BLaER1 (cell line): ENCODE data around the gene CDX1.
A peak's percentile ranks its signal among the peaks of the same experiment; 100 is the strongest.

Experiments used
- H3K27ac ChIP-seq: shearing (Covaris generic); formaldehyde crosslinking; 2 replicates; pipeline ENCODE4 v1.8.1; 2022
- H3K27me3 ChIP-seq: shearing (Covaris generic); formaldehyde crosslinking; 2 replicates; pipeline ENCODE4 v1.8.1; 2022
- H3K36me3 ChIP-seq: shearing (Covaris generic); formaldehyde crosslinking; 2 replicates; pipeline ENCODE4 v1.8.1; 2022
- H3K4me1 ChIP-seq: shearing (Covaris generic); formaldehyde crosslinking; 2 replicates; pipeline ENCODE4 v1.8.1; 2022
- H3K4me2 ChIP-seq: shearing (Covaris generic); formaldehyde crosslinking; 2 replicates; pipeline ENCODE4 v1.8.1; 2022
- H3K4me3 ChIP-seq: shearing (Covaris generic); formaldehyde crosslinking; 2 replicates; pipeline ENCODE4 v1.8.1; 2022
- H3K9ac ChIP-seq: shearing (Covaris generic); formaldehyde crosslinking; 2 replicates; pipeline ENCODE4 v1.8.1; 2022
- H3K9me3 ChIP-seq: shearing (Covaris generic); formaldehyde crosslinking; 2 replicates; pipeline ENCODE4 v1.8.1; 2022
- H4K20me1 ChIP-seq: shearing (Covaris generic); formaldehyde crosslinking; 2 replicates; pipeline ENCODE4 v1.8.1; 2022
- Cebpa-rat ChIP-seq: shearing (Covaris generic); IDR thresholded peaks from 2 replicates; pipeline ENCODE4 v1.8.1; 2022

CDX1 gene

DNA sequence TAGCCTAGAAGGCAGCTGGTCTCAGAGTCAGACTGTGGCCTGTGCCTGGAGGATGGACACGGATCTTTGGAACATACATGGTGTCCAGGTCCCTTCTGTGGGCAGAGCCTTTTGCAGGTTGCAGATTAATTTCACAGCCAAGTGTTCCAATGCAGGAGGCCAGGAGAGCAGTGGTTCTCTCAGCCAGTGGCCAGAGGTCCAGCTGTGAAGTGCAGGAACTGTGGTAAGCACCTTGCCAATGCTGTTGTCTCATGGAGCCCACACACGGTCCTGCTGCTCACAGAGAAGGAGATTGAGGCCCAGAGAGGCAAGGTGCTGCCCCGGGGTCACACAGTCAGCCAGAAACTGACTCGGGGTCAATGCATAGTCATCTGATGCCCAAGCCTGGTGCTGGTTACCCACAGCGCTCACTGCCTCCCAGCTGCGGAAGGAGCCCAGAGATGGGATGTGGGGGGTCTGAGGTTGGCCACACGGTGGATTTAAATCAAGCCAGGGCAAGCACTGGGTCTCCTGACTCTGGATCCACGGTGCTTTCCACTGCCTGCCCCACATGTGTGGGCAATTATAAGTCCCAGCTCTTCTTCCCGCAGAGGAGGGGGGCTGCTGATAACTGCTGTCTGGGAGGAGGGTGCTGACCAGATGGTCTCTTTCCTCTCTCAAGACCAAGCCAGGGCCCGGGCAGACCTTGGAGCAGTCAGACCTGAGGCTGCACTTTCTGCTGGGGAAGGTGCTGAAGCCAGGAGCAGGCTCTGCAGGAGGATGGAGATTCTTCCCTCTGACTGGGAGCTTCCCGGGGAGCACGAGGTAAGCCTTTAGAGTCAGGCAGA lies 13.7 kb upstream of the CDX1 start:
- Histone ChIP-seq H3K27ac (peak overlapping the region; percentile 93), H3K9ac (peak overlapping the region; percentile 91), H3K27me3 (no peaks in the 10 kb centered on the region), H3K4me2 (peak overlapping the region; percentile 100), H3K4me1 (peaks cover 83% of the 10 kb centered on the region), H3K4me3 (peak overlapping the region; percentile 86), H3K36me3 (peaks cover 50% of the 10 kb centered on the region), H4K20me1 (0 out of 2 replicates have a peak, but pooled peaks cover 5% of the 10 kb centered on the region), H3K9me3 (no peaks in the 10 kb centered on the region)
- TF ChIP-seq Cebpa-rat, result no peak

DNA sequence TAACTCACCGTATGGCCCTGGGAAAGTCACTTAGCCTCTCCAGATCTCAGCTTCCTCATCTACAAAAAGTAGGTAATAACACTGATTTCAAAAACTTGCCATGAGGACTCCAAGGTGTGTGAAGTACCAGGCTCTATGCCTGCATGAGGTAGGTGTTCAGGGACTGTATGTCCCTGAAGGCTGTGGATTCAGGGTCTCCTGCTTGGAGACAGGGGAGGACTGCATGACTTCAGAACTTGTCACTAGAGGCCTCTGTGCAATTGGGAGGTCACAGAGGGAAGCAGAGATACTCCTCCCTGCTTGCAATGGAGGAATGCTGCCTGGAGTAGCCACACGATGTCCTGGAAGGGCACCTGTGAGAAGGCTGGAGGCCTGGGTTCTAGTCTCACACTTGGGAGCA lies 13.1 kb upstream of the CDX1 start:
- H4K20me1 ChIP-seq, result 0 out of 2 replicates have a peak, but pooled peaks cover 5% of the 10 kb centered on the region
- H3K4me2 ChIP-seq, result peak overlapping the region; percentile 100
- H3K27ac ChIP-seq, result peak overlapping the region; percentile 93
- no peaks in the 10 kb centered on the region for H3K9me3 ChIP-seq
- H3K9ac ChIP-seq, result peak overlapping the region; percentile 91
- H3K4me3 ChIP-seq, result peak overlapping the region; percentile 86
- H3K27me3 ChIP-seq, result no peaks in the 10 kb centered on the region
- peaks cover 44% of the 10 kb centered on the region for H3K36me3 ChIP-seq
- no peak for TF ChIP-seq Cebpa-rat
- H3K4me1 ChIP-seq, result peaks cover 83% of the 10 kb centered on the region

DNA sequence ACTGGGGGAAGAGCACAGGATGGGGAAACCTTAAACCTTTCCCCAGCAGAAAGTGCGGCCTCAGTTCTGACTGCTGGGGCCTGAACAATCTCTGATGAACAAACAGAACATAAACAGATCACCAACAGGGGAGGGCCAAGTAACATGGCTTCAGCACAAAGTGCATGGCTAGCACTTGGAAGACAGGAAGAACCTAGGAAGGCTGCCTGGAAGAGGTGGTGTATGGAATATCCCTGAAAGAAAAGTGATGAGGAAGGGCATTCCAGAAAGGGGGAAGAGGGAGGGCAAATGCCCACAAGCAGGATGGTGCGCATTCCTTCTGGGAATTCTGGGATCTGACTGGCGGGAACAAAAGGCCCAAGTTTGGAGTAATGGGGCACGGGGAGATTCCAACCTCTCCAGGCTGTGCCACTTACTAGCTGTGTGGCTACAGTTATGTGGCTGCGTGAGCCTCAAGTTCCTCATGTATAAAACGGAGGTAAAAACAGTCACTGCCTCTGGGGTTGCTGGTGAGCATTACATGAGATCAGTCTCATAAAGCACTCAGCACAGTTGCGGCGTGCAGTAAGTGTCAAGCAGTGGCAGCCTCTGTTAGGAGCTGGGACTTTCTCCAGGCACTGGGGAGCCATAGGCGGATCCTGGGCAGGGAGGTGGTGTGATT lies 12.5 kb upstream of the CDX1 start:
- H3K9ac ChIP-seq, result peak overlapping the region; percentile 91
- peak overlapping the region; percentile 100 for H3K4me2 ChIP-seq
- H3K4me1 ChIP-seq, result peaks cover 83% of the 10 kb centered on the region
- peak overlapping the region; percentile 86 for H3K4me3 ChIP-seq
- TF ChIP-seq Cebpa-rat, result no peak
- H3K36me3 ChIP-seq, result peaks cover 38% of the 10 kb centered on the region
- no peaks in the 10 kb centered on the region for H3K27me3 ChIP-seq
- peak overlapping the region; percentile 93 for H3K27ac ChIP-seq
- H3K9me3 ChIP-seq, result no peaks in the 10 kb centered on the region
- H4K20me1 ChIP-seq, result 0 out of 2 replicates have a peak, but pooled peaks cover 5% of the 10 kb centered on the region

DNA sequence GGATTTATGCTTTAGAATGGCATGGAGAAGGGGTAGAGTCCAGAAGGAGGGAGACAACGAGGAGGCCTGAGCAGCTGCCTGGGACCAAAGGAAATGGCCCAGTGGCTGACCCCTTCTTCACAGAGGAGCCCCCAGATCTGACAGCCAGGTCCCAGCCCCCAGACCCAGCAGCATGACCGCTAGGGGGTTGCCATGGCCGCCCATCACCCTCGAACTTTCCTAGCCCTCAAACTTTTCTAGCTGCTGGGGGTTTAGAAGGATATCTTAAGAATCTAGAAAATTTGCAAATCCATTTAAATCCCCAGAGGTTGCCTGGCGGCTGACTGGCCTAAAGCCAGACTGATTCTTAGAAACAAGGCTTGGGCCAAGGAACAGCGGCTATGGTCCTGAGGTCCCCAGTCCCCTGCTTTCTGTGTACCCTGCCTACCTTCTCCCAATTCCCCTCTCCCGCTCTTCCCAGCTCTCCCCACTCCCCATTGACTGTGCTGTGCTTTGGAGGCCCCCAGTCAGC lies 11.9 kb upstream of the CDX1 start:
- peak overlapping the region; percentile 100 for H3K4me2 ChIP-seq
- H3K36me3 ChIP-seq, result peaks cover 32% of the 10 kb centered on the region
- no peak for TF ChIP-seq Cebpa-rat
- H3K9ac ChIP-seq, result peak overlapping the region; percentile 91
- H3K27ac ChIP-seq, result peak overlapping the region; percentile 93
- H3K4me1 ChIP-seq, result peaks cover 83% of the 10 kb centered on the region
- H4K20me1 ChIP-seq, result 0 out of 2 replicates have a peak, but pooled peaks cover 5% of the 10 kb centered on the region
- peak overlapping the region; percentile 86 for H3K4me3 ChIP-seq
- H3K27me3 ChIP-seq, result no peaks in the 10 kb centered on the region
- H3K9me3 ChIP-seq, result no peaks in the 10 kb centered on the region

DNA sequence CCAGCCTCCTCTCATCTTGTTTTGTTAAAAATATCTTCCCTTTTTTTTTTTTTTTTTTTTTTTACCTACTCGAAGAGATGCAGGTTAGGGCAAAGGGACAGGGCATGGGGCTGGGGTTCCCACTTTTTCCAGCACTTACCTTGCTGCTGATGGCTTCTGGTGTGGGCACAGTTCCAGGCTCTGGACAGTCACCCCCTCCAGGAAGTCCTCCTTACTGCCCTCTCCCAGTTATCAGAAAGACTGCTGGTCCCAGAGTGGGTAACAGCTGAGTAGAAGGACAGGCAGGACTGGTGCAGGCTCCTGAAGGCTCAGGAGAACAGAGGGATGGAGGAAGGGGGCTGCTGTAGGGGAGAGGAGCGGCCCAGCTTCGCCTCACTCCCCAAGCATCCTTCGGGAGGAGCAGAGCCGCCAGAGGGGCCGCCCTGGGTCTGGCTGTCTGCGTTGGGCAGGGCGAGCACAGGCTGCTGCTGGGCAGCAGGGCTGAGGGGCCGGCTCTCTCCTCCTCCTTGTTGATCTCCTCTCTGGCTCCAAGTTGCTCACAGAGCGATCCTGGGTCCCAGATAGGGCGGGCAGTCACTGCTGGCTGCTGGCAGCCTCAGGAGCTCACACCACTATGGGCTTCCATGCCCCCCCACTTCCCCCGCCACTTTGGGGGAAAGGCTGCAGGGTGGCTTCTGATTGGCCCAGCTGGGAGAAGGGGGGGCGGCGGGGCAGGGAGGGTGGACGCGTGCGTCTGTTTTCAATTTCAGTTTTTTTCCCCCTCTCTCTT lies 11.1 kb upstream of the CDX1 start, which contains the start of gene PDGFRB:
Gene PDGFRB (minus strand): TSS at position 588 of the 769 bp plus-strand sequence. CDS start 18,798 bp downstream, outside the sequence.
- Histone ChIP-seq H3K9ac (peak within 1 kb of the TSS; percentile 91), H3K9me3 (no peaks in the 10 kb centered on the region), H3K4me3 (peak within 1 kb of the TSS; percentile 86), H3K4me2 (peak within 1 kb of the TSS; percentile 100), H3K36me3 (peaks cover 32% of the 10 kb centered on the region), H3K4me1 (peaks cover 83% of the 10 kb centered on the region), H3K27ac (peak within 1 kb of the TSS; percentile 93), H3K27me3 (no peaks in the 10 kb centered on the region), H4K20me1 (0 out of 2 replicates have a peak, but pooled peaks cover 5% of the 10 kb centered on the region)
- TF ChIP-seq Cebpa-rat, result no peak

DNA sequence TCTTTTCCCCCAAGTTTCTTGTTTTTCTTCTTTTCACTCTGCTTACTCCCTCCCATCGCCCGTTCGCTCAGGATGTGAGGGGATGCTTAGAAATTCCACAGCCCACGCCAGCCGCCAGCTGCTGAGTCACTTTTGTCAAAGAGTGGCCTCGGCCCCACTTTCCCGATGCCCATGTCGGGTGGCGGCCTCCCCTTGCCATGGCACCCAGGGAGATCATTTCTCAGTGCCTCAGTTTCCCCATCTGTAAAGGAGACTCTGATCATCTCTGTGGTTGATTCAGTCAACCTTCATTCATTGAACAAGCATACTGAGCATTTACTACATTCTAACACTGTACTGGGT lies 10.6 kb upstream of the CDX1 start:
- Histone ChIP-seq H3K4me2 (peak overlapping the region; percentile 100), H3K9me3 (no peaks in the 10 kb centered on the region), H3K27ac (peak overlapping the region; percentile 93), H3K9ac (peak overlapping the region; percentile 91), H3K4me1 (peaks cover 83% of the 10 kb centered on the region), H3K36me3 (peaks cover 27% of the 10 kb centered on the region), H3K4me3 (peak overlapping the region; percentile 86), H3K27me3 (no peaks in the 10 kb centered on the region), H4K20me1 (0 out of 2 replicates have a peak, but pooled peaks cover 5% of the 10 kb centered on the region)
- TF ChIP-seq Cebpa-rat, result no peak

DNA sequence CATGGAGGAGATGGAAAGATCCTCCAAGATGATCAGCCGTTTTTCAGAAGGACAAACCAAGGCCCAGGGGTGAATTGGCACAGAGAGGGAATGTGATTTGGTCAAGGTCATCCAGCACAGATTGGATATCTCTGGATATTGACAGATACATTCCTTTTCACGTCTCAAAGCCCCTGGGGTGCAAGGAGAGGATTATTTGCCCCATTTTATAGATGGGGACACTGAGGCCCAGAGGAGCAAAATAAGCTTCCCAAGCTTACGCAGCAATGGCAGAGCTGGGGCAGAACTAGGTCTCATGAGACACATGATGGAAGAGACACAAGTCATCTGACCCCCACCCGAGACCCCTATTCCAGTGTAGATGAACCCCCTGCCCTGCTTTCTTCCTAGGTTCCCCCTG lies 10.0 kb upstream of the CDX1 start:
- Histone ChIP-seq H3K36me3 (peaks cover 22% of the 10 kb centered on the region), H4K20me1 (0 out of 2 replicates have a peak, but pooled peaks cover 5% of the 10 kb centered on the region), H3K27me3 (no peaks in the 10 kb centered on the region), H3K9ac (peak overlapping the region; percentile 91), H3K27ac (peak overlapping the region; percentile 93), H3K9me3 (no peaks in the 10 kb centered on the region), H3K4me1 (peaks cover 83% of the 10 kb centered on the region), H3K4me2 (peak overlapping the region; percentile 100), H3K4me3 (peak overlapping the region; percentile 86)
- no peak for TF ChIP-seq Cebpa-rat

DNA sequence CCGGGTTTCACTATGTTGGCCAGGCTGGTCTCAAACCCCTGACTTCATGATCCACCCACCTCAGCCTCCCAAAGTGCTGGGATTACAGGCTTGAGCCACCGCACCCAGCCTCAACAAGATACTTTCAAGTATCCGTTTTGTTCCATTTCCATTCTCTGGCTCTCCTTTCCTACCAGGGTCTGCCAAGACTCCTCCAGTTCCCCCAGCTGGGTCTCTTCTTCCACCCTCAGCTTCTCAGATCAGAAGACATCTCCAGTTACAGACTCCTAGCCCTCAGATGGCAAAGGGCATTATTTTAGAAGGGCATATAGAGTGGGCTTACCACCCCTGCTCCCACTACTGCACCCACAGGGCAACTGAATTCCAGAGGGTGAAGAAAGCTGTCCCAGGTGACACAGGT lies 9.4 kb upstream of the CDX1 start:
- H3K4me3 ChIP-seq, result no peak overlapping the region
- 0 out of 2 replicates have a peak, but pooled peaks cover 5% of the 10 kb centered on the region for H4K20me1 ChIP-seq
- H3K4me1 ChIP-seq, result peaks cover 83% of the 10 kb centered on the region
- peaks cover 17% of the 10 kb centered on the region for H3K36me3 ChIP-seq
- peak overlapping the region; percentile 20; the same call in 1 of the 2 replicates for H3K9ac ChIP-seq
- H3K27ac ChIP-seq, result peak overlapping the region; percentile 93
- TF ChIP-seq Cebpa-rat, result no peak
- peak overlapping the region; percentile 100 for H3K4me2 ChIP-seq
- no peaks in the 10 kb centered on the region for H3K9me3 ChIP-seq
- no peaks in the 10 kb centered on the region for H3K27me3 ChIP-seq
